IMR-90 (cell line): Measurements from ENCODE around the gene CNTNAP1. TPM values are rescaled to one million over a fixed set of nuclear protein-coding genes. Genes with fewer than 3 reads are reported as not detected.

ENCODE experiments used
- ATAC-seq: fragments of 200-7000 bp; cut with Tn5 transposase; 2 replicates; pipeline ENCODE4 v1.9.1; 2020; ENCODE audit warnings: low read depth, mild to moderate bottlenecking, moderate library complexity
- BruUV-seq: library from RNA; stranded (reverse); fragments of 400-500 nt; replicated peaks from 2 replicates; lab custom pipeline; 2021; lab: Mats Ljungman, UMichigan
- CTCF ChIA-PET: fragments of 300-600 bp; formaldehyde crosslinking; extraction: SDS; loops from one replicate; lab custom pipeline; 2021; ENCODE audit warnings: antibody characterized with exemption; lab: Yijun Ruan, JAX
- POLR2A ChIA-PET: fragments of 300-600 bp; sonication (Branson Sonifier 250); formaldehyde crosslinking; loops from one replicate; lab custom pipeline; 2022; ENCODE audit warnings: antibody characterized with exemption; ENCODE audit not compliant: unreplicated experiment; lab: Charles Lee
- DNase-seq: peaks from one replicate; pipeline ENCODE4 v3.0.0; 2013
- H2AFZ ChIP-seq: replicated peaks from 2 replicates; pipeline ENCODE3; 2013; ENCODE audit warnings: low read length, mild to moderate bottlenecking; ENCODE audit not compliant: poor library complexity
- H2AK5ac ChIP-seq: 2 replicates; pipeline ENCODE4 v1.6.1; 2013; ENCODE audit warnings: low read depth, low read length, inconsistent platforms
- H2AK9ac ChIP-seq: replicated peaks from 2 replicates; pipeline ENCODE3; 2013; ENCODE audit warnings: mild to moderate bottlenecking, low read depth, low read length, moderate library complexity; ENCODE audit not compliant: poor library complexity
- H2BK120ac ChIP-seq: 2 replicates; pipeline ENCODE4 v1.6.1; 2013; ENCODE audit warnings: low read depth, low read length, inconsistent platforms
- H2BK15ac ChIP-seq: 3 replicates; pipeline ENCODE4 v1.6.1; 2013; ENCODE audit warnings: low read depth, low read length, inconsistent platforms
- H2BK20ac ChIP-seq: 2 replicates; pipeline ENCODE4 v1.6.1; 2013; ENCODE audit warnings: low read depth, mild to moderate bottlenecking, inconsistent platforms, low read length, moderate library complexity
- H2BK5ac ChIP-seq: 2 replicates; pipeline ENCODE4 v1.6.1; 2013; ENCODE audit warnings: mild to moderate bottlenecking, low read depth, low read length, inconsistent platforms; ENCODE audit not compliant: poor library complexity, severe bottlenecking
- H3K14ac ChIP-seq: replicated peaks from 2 replicates; pipeline ENCODE4 v1.6.1; 2013; ENCODE audit warnings: low read depth, low read length, inconsistent platforms
- H3K18ac ChIP-seq: 2 replicates; pipeline ENCODE4 v1.6.1; 2013; ENCODE audit warnings: low read depth, low read length, control low read depth
- H3K23ac ChIP-seq: 2 replicates; pipeline ENCODE4 v1.6.1; 2013; ENCODE audit warnings: low read depth, low read length, inconsistent platforms
- H3K27ac ChIP-seq: 2 replicates; pipeline ENCODE4 v1.5.1; 2013; ENCODE audit warnings: mild to moderate bottlenecking, control low read depth, low read length; ENCODE audit not compliant: insufficient read depth
- H3K27me3 ChIP-seq: 2 replicates; pipeline ENCODE4 v1.6.1; 2013; ENCODE audit warnings: low read length; ENCODE audit not compliant: control insufficient read depth, insufficient read depth
- H3K36me3 ChIP-seq: 2 replicates; pipeline ENCODE4 v1.6.1; 2013; ENCODE audit warnings: low read length, mixed read lengths; ENCODE audit not compliant: control insufficient read depth, insufficient read depth
- H3K4ac ChIP-seq: 2 replicates; pipeline ENCODE4 v1.6.1; 2013; ENCODE audit warnings: low read depth, low read length, inconsistent platforms
- H3K4me1 ChIP-seq: 2 replicates; pipeline ENCODE4 v1.6.1; 2013; ENCODE audit warnings: low read length, mixed read lengths; ENCODE audit not compliant: control insufficient read depth, insufficient read depth
- H3K4me2 ChIP-seq: 2 replicates; pipeline ENCODE4 v1.6.1; 2013; ENCODE audit warnings: low read depth, mild to moderate bottlenecking, control low read depth, low read length, moderate library complexity
- H3K4me3 ChIP-seq: 2 replicates; pipeline ENCODE4 v1.5.1; 2013; ENCODE audit warnings: low read depth, mild to moderate bottlenecking, control low read depth, low read length, moderate library complexity; ENCODE audit not compliant: insufficient read depth
- H3K56ac ChIP-seq: 2 replicates; pipeline ENCODE4 v1.6.1; 2013; ENCODE audit warnings: low read length, inconsistent platforms; ENCODE audit not compliant: insufficient read depth; ENCODE audit errors: extremely low read depth
- H3K79me1 ChIP-seq, 2 experiments: 2 replicates each; pipeline ENCODE4 v1.6.1; 2013; ENCODE audit warnings: low read length in 2 of 2, inconsistent platforms in 1 of 2, low read depth in 1 of 2
- H3K9ac ChIP-seq: 2 replicates; pipeline ENCODE4 v1.6.1; 2013; ENCODE audit warnings: low read depth, low read length, control low read depth
- H3K9me1 ChIP-seq: 2 replicates; pipeline ENCODE4 v1.6.1; 2013; ENCODE audit warnings: low read length, inconsistent platforms; ENCODE audit not compliant: insufficient read depth
- H3K9me3 ChIP-seq: 2 replicates; pipeline ENCODE4 v1.6.1; 2013; ENCODE audit warnings: low read length; ENCODE audit not compliant: control insufficient read depth, insufficient read depth
- H4K20me1 ChIP-seq: 2 replicates; pipeline ENCODE4 v1.6.1; 2013; ENCODE audit warnings: low read length, inconsistent platforms; ENCODE audit not compliant: insufficient read depth
- H4K5ac ChIP-seq: 2 replicates; pipeline ENCODE4 v1.6.1; 2013; ENCODE audit warnings: mild to moderate bottlenecking, low read depth, low read length, control low read depth
- H4K8ac ChIP-seq, 2 experiments: 2 replicates each; pipeline ENCODE4 v1.6.1; 2013; ENCODE audit warnings: low read depth in 2 of 2, low read length in 2 of 2, control low read depth in 1 of 2, inconsistent platforms in 1 of 2
- H4K91ac ChIP-seq: 2 replicates; pipeline ENCODE4 v1.6.1; 2013; ENCODE audit warnings: low read depth, low read length, inconsistent platforms; ENCODE audit not compliant: insufficient read depth
- BHLHE40 ChIP-seq: fragments of 150-350 bp; IDR thresholded peaks from 2 replicates; pipeline ENCODE4 v1.6.1; 2016; ENCODE audit warnings: mild to moderate bottlenecking, low read depth, low read length
- CEBPB ChIP-seq: IDR thresholded peaks from 2 replicates; pipeline ENCODE4 v1.6.1; 2012; ENCODE audit warnings: low read depth, low read length, improper control_type of control experiment
- ELK1 ChIP-seq: fragments of 150-350 bp; IDR thresholded peaks from 2 replicates; pipeline ENCODE4 v1.6.1; 2016; ENCODE audit warnings: low read depth, mild to moderate bottlenecking, low read length, moderate library complexity, borderline replicate concordance
- FOS ChIP-seq: fragments of 150-350 bp; IDR thresholded peaks from 2 replicates; pipeline ENCODE4 v1.6.1; 2016; ENCODE audit warnings: low read depth, low read length
- MAZ ChIP-seq: IDR thresholded peaks from 2 replicates; pipeline ENCODE4 v1.6.1; 2012; ENCODE audit warnings: low read depth, mild to moderate bottlenecking, low read length, improper control_type of control experiment, moderate library complexity, borderline replicate concordance
- NFE2L2 ChIP-seq: fragments of 150-350 bp; IDR thresholded peaks from 2 replicates; pipeline ENCODE4 v1.6.1; 2016; ENCODE audit warnings: low read depth, mild to moderate bottlenecking, low read length
- POLR2A ChIP-seq: IDR thresholded peaks from 2 replicates; pipeline ENCODE4 v1.6.1; 2012; ENCODE audit warnings: mild to moderate bottlenecking, low read depth, low read length
- RCOR1 ChIP-seq: IDR thresholded peaks from 2 replicates; pipeline ENCODE4 v1.6.1; 2012; ENCODE audit warnings: mild to moderate bottlenecking, low read length, improper control_type of control experiment; ENCODE audit not compliant: insufficient replicate concordance
- RFX5 ChIP-seq: IDR thresholded peaks from 2 replicates; pipeline ENCODE4 v1.8.0; 2012; ENCODE audit warnings: low read depth, mild to moderate bottlenecking, low read length, moderate library complexity
- USF2 ChIP-seq: fragments of 150-350 bp; IDR thresholded peaks from 2 replicates; pipeline ENCODE4 v1.6.1; 2017; ENCODE audit warnings: mild to moderate bottlenecking, antibody characterized with exemption, low read length, low read depth
- WGBS, 2 experiments: methylation state at CpG; one replicate each; pipeline versions ENCODE4 v1.1.5 to v1.1.7; 2013; ENCODE audit warnings: missing lambda C conversion rate in 2 of 2; ENCODE audit not compliant: insufficient read length in 1 of 2; ENCODE audit errors: extremely low coverage in 2 of 2; 5-methylcytosine and 5-hydroxymethylcytosine counted together
- dilution Hi-C: fragments of 300-500 bp; cut with HindIII; formaldehyde crosslinking; loops from one replicate; pipeline ENCODE4 v1.14.3; 2018; ENCODE audit warnings: low sequenced_read_pairs; ENCODE audit not compliant: unreplicated experiment
- in situ Hi-C: fragments of 300-500 bp; cut with MboI; formaldehyde crosslinking; loops from 3 replicates; pipeline ENCODE4 v1.14.3; 2019; ENCODE audit warnings: low sequenced_read_pairs, inconsistent platforms, mixed read lengths
- intact Hi-C: fragments of 100-400 bp; cut with micrococcal nuclease; formaldehyde crosslinking; loops from 2 replicates; pipeline ENCODE4 v1.10.0; 2022
- polyA plus RNA-seq, 3 experiments: library from polyadenylated mRNA; depleted of rRNA; stranded (reverse); fragments of >200 nt; gene quantifications; 2 replicates each; pipeline ENCODE4 v1.2.3, GENCODE V29; 2012; ENCODE audit warnings: low replicate concordance in 1 of 3
- total RNA-seq: library from RNA; depleted of rRNA; stranded (reverse); fragments of >200 nt; gene quantifications from 2 replicates; pipeline ENCODE4 v1.2.3, GENCODE V29; 2012

Gene CNTNAP1
- total and polyA plus RNA-seq, 2 of the 4 experiments (the other 2 are of a cell fraction) = 12.2 to 72.2 TPM

GRCh38 chr17:42677012-42677857, 5.1 kb upstream of the CNTNAP1 start:
- Histone ChIP-seq H3K27me3 (no peaks in the 10 kb centered on the region), H3K36me3 (peaks cover 13% of the 10 kb centered on the region; the same call in 1 of the 2 replicates), H3K79me1 (peaks cover 15 to 76% of the 10 kb centered on the region in 2 experiments; a peak in 3 of 4 replicates), H3K23ac (peak overlapping the region; percentile 21; the same call in 1 of the 2 replicates), H3K18ac (peak overlapping the region; percentile 19; the same call in 1 of the 2 replicates), H3K4me3 (peak overlapping the region; percentile 82), H3K9me3 (no peaks in the 10 kb centered on the region), H2BK15ac (peak overlapping the region; percentile 24; the same call in 1 of the 3 replicates), H2AFZ (peak overlapping the region; percentile 78), H3K4me1 (peaks cover 39% of the 10 kb centered on the region), H2BK120ac (peak overlapping the region; percentile 46), H3K9me1 (peaks cover 16% of the 10 kb centered on the region), H3K4me2 (peak overlapping the region; percentile 79), H3K27ac (peak overlapping the region; percentile 65), H4K5ac (peak overlapping the region; percentile 19), H3K56ac (no peak overlapping the region), H2AK5ac (peak overlapping the region; percentile 29; the same call in 1 of the 2 replicates), H4K91ac (peak overlapping the region; percentile 79), H3K14ac (peak overlapping the region; percentile 72), H2BK5ac (peak overlapping the region; percentile 58), H2BK20ac (peak overlapping the region; percentile 63), H4K8ac (peak overlapping the region; percentile 59 to 94; a peak in 3 of 4 replicates), H3K4ac (peak overlapping the region; percentile 90), H4K20me1 (peaks cover 34% of the 10 kb centered on the region), H3K9ac (peak overlapping the region; percentile 62), H2AK9ac (peak overlapping the region; percentile 72)
- DNase-seq (peak; percentile 99), ATAC-seq (peak; percentile 72)
- TF ChIP-seq RCOR1 (no peak), ELK1 (no peak), BHLHE40 (peak; percentile 19; the same call in 1 of the 2 replicates), POLR2A (no peak; the same call in 1 of the 2 replicates), USF2 (peak; percentile 95), CEBPB (peak; percentile 98), FOS (peak; percentile 57; the same call in 1 of the 2 replicates), RFX5 (no peak), MAZ (peak; percentile 95), NFE2L2 (no peak)
- dilution Hi-C loops = no loop called here
- ChIA-PET CTCF (interaction anchor here (0.8 to 3.8 kb wide), 2 partner anchors 99 kb away, joined by 3 to 15 read pairs; partner anchors contain the start of gene PSMC3IP), POLR2A (interaction anchor here (0.6 to 0.7 kb wide), 2 partner anchors 101 to 123 kb away, joined by 3 read pairs; no protein-coding TSS in a partner anchor)
- 0% methylated on average over 7 of the region's 33 CpGs; no CpG with 5 or more reads in 1 of the 2 experiments for WGBS, 2 experiments
- intact Hi-C loops = no loop called here
- in situ Hi-C loops = loop anchor here (25.0 kb wide), 1 partner anchor 635 kb away; no protein-coding TSS in a partner anchor
- BruUV-seq = no TSS peak
